Caco-2 (cell line): Measurements from ENCODE around the gene FGF23. TPM values are rescaled to one million over a fixed set of nuclear protein-coding genes. Genes with fewer than 3 reads are reported as not detected.

Experiments used
- BruUV-seq: library from RNA; stranded (reverse); fragments of 400-500 nt; replicated peaks from 2 replicates; lab custom pipeline; 2021; lab: Mats Ljungman, UMichigan
- CTCF ChIA-PET: fragments of 300-600 bp; sonication (Branson Sonifier 250); formaldehyde crosslinking; loops from one replicate; lab custom pipeline; 2022; ENCODE audit warnings: antibody characterized with exemption; lab: Charles Lee
- POLR2A ChIA-PET: fragments of 300-600 bp; sonication (Branson Sonifier 250); formaldehyde crosslinking; loops from one replicate; lab custom pipeline; 2022; ENCODE audit warnings: antibody characterized with exemption; lab: Charles Lee
- DNase-seq, 2 experiments: peaks; one replicate each; pipeline versions ENCODE4 v3.0.0 to v3.0.0-alpha.2; 2020 to 2022
- H3K27me3 ChIP-seq: replicated peaks from 2 replicates; pipeline ENCODE4 v1.6.0; 2011; ENCODE audit warnings: low read length; ENCODE audit not compliant: control insufficient read depth, insufficient read depth
- H3K36me3 ChIP-seq: 2 replicates; pipeline ENCODE4 v1.5.1; 2011; ENCODE audit warnings: low read length; ENCODE audit not compliant: control insufficient read depth, insufficient read depth
- H3K4me1 ChIP-seq: fragments of 250-450 bp; sonication (Bioruptor Pico); 2 replicates; pipeline ENCODE4 v1.5.1; 2020; ENCODE audit warnings: mild to moderate bottlenecking
- H3K4me3 ChIP-seq: 2 replicates; pipeline ENCODE4 v1.5.1; 2011; ENCODE audit warnings: low read depth, mild to moderate bottlenecking, control low read depth, low read length
- H3K9me3 ChIP-seq: fragments of 250-450 bp; sonication (Bioruptor Pico); 2 replicates; pipeline ENCODE4 v1.5.1; 2020; ENCODE audit warnings: mild to moderate bottlenecking, moderate library complexity
- H3K27ac Mint-ChIP-seq: one replicate; pipeline ENCODE4 v1.8.0; 2022; ENCODE audit warnings: mixed read lengths; ENCODE audit not compliant: unreplicated experiment
- H3K27me3 Mint-ChIP-seq: one replicate; pipeline ENCODE4 v1.8.0; 2022; ENCODE audit warnings: mixed read lengths; ENCODE audit not compliant: insufficient read depth, unreplicated experiment
- H3K36me3 Mint-ChIP-seq: one replicate; pipeline ENCODE4 v1.8.0; 2022; ENCODE audit warnings: mild to moderate bottlenecking, mixed read lengths; ENCODE audit not compliant: insufficient read depth, unreplicated experiment
- H3K4me1 Mint-ChIP-seq: one replicate; pipeline ENCODE4 v1.8.0; 2022; ENCODE audit warnings: low read depth, mixed read lengths; ENCODE audit not compliant: unreplicated experiment
- H3K4me3 Mint-ChIP-seq: one replicate; pipeline ENCODE4 v1.8.0; 2022; ENCODE audit warnings: mild to moderate bottlenecking, moderate library complexity, mixed read lengths; ENCODE audit not compliant: unreplicated experiment
- H3K9me3 Mint-ChIP-seq: one replicate; pipeline ENCODE4 v1.8.0; 2022; ENCODE audit warnings: mixed read lengths; ENCODE audit not compliant: unreplicated experiment
- CTCF ChIP-seq, 2 experiments: fragments of 200-600 bp in 1 of 2; IDR thresholded peaks; 1 replicate in 1 of 2; 2 replicates in 1 of 2; pipeline versions ENCODE4 v1.5.1 to v1.8.0; 2011 to 2022; ENCODE audit warnings: antibody characterized with exemption in 1 of 2, control low read depth in 1 of 2, inconsistent platforms in 1 of 2, low read depth in 1 of 2, low read length in 1 of 2, mild to moderate bottlenecking in 1 of 2, moderate library complexity in 1 of 2; ENCODE audit not compliant: insufficient read depth in 1 of 2, severe bottlenecking in 1 of 2, unreplicated experiment in 1 of 2
- intact Hi-C: fragments of 100-400 bp; cut with micrococcal nuclease; formaldehyde crosslinking; loops from one replicate; pipeline ENCODE4 v1.10.0; 2022; ENCODE audit not compliant: unreplicated experiment
- total RNA-seq: library from RNA; stranded (reverse); gene quantifications from 2 replicates; pipeline ENCODE4 v1.2.3, GENCODE V29; 2022

Gene FGF23
- total RNA-seq, 1 experiment from 2014 or later: not detected

- intact Hi-C loops: loop anchor here (5.0 kb wide), 1 partner anchor 109 kb away; no protein-coding TSS in a partner anchor
- CTCF ChIA-PET: interaction anchor here (1.9 kb wide), 1 partner anchor 13 kb away, joined by 6 read pairs; no protein-coding TSS in a partner anchor
- Mint-ChIP-seq H3K4me3 (no peak overlapping the region), H3K36me3 (no peaks in the 10 kb centered on the region), H3K27ac (no peak overlapping the region), H3K9me3 (no peaks in the 10 kb centered on the region), H3K27me3 (peaks cover 23% of the 10 kb centered on the region), H3K4me1 (no peaks in the 10 kb centered on the region)
- H3K4me3 ChIP-seq: no peak overlapping the region
- no peak for TF ChIP-seq CTCF (IDR thresholded peaks at IDR 0.05; ENCODE audit: insufficient read depth in 1 of 2, low read depth in 1 of 2, low read length in 1 of 2, severe bottlenecking in 1 of 2, unreplicated experiment in 1 of 2)
- no TSS peak for BruUV-seq
- no peaks in the 10 kb centered on the region for H3K36me3 ChIP-seq
- POLR2A ChIA-PET: no interaction called here
- H3K27me3 ChIP-seq: peaks cover 1% of the 10 kb centered on the region
- H3K4me1 ChIP-seq: 0 out of 2 replicates have a peak, but pooled peaks cover 4% of the 10 kb centered on the region
- H3K9me3 ChIP-seq: no peaks in the 10 kb centered on the region
- DNase-seq: no peak
Measured at GRCh38 chr12:4416276-4416675, 36.8 kb upstream of the FGF23 start.

- no peak overlapping the region for H3K27ac Mint-ChIP-seq
- Histone ChIP-seq H3K9me3 (no peaks in the 10 kb centered on the region), H3K27me3 (no peaks in the 10 kb centered on the region; the same call in none of the 2 replicates), H3K4me1 (0 out of 2 replicates have a peak, but pooled peaks cover 4% of the 10 kb centered on the region), H3K4me3 (no peak overlapping the region), H3K36me3 (no peaks in the 10 kb centered on the region)
- intact Hi-C loops: no loop called here
- CTCF ChIA-PET: no interaction called here
- no TSS peak for BruUV-seq
- H3K36me3 Mint-ChIP-seq: no peaks in the 10 kb centered on the region
- TF ChIP-seq CTCF (IDR thresholded peaks at IDR 0.05; ENCODE audit: insufficient read depth in 1 of 2, low read depth in 1 of 2, low read length in 1 of 2, severe bottlenecking in 1 of 2, unreplicated experiment in 1 of 2): no peak
- no peak for DNase-seq
- POLR2A ChIA-PET: no interaction called here
- no peaks in the 10 kb centered on the region for H3K4me1 Mint-ChIP-seq
- H3K9me3 Mint-ChIP-seq: no peaks in the 10 kb centered on the region
- no peak overlapping the region for H3K4me3 Mint-ChIP-seq
- peaks cover 21% of the 10 kb centered on the region for H3K27me3 Mint-ChIP-seq
Measured at GRCh38 chr12:4412465-4412864, 33.0 kb upstream of the FGF23 start.

- ChIA-PET CTCF (no interaction called here), POLR2A (no interaction called here)
- intact Hi-C loops: no loop called here
- Mint-ChIP-seq H3K36me3 (no peaks in the 10 kb centered on the region), H3K4me1 (no peaks in the 10 kb centered on the region), H3K27ac (no peak overlapping the region), H3K9me3 (no peaks in the 10 kb centered on the region), H3K27me3 (peaks cover 21% of the 10 kb centered on the region), H3K4me3 (no peak overlapping the region)
- Histone ChIP-seq H3K27me3 (no peaks in the 10 kb centered on the region; the same call in 1 of the 2 replicates), H3K36me3 (no peaks in the 10 kb centered on the region), H3K9me3 (no peaks in the 10 kb centered on the region), H3K4me3 (no peak overlapping the region), H3K4me1 (0 out of 2 replicates have a peak, but pooled peaks cover 4% of the 10 kb centered on the region)
- TF ChIP-seq CTCF (IDR thresholded peaks at IDR 0.05; ENCODE audit: insufficient read depth in 1 of 2, low read depth in 1 of 2, low read length in 1 of 2, severe bottlenecking in 1 of 2, unreplicated experiment in 1 of 2): no peak
- no TSS peak for BruUV-seq
- DNase-seq: no peak
Measured at GRCh38 chr12:4412056-4412455, 32.5 kb upstream of the FGF23 start.
